H9 (cell line): ENCODE measurements around the gene ITPK1. TPM values are rescaled to one million over a fixed set of nuclear protein-coding genes. Genes with fewer than 3 reads are reported as not detected.

ENCODE experiments used
- DNase-seq: peaks from one replicate; pipeline ENCODE4 v3.0.0-alpha.2; 2017
- H2AFZ ChIP-seq: one replicate; pipeline ENCODE4 v1.6.1; 2013; ENCODE audit warnings: mild to moderate bottlenecking, low read length, control low read depth, moderate library complexity
- H2AK5ac ChIP-seq: 2 replicates; pipeline ENCODE4 v1.6.1; 2013; ENCODE audit warnings: low read length, control low read depth, mixed read lengths; ENCODE audit not compliant: insufficient read length
- H2BK120ac ChIP-seq: one replicate; pipeline ENCODE4 v1.6.1; 2013; ENCODE audit warnings: low read depth, mild to moderate bottlenecking, low read length, control low read depth, inconsistent platforms; ENCODE audit not compliant: poor library complexity, severe bottlenecking
- H2BK12ac ChIP-seq: 2 replicates; pipeline ENCODE4 v1.6.1; 2013; ENCODE audit warnings: low read length, control low read depth, mixed read lengths, low read depth; ENCODE audit not compliant: insufficient read length
- H2BK15ac ChIP-seq: 2 replicates; pipeline ENCODE4 v1.6.1; 2013; ENCODE audit warnings: low read depth, low read length, control low read depth
- H2BK20ac ChIP-seq: one replicate; pipeline ENCODE4 v1.6.1; 2013; ENCODE audit warnings: low read depth, mild to moderate bottlenecking, low read length, control low read depth, inconsistent platforms; ENCODE audit not compliant: poor library complexity, severe bottlenecking
- H2BK5ac ChIP-seq: 2 replicates; pipeline ENCODE4 v1.6.1; 2013; ENCODE audit warnings: low read length, control low read depth, mixed read lengths; ENCODE audit not compliant: insufficient read length
- H3K14ac ChIP-seq: 2 replicates; pipeline ENCODE4 v1.6.1; 2013; ENCODE audit warnings: low read length, control low read depth; ENCODE audit not compliant: insufficient read depth
- H3K18ac ChIP-seq: 2 replicates; pipeline ENCODE4 v1.6.1; 2013; ENCODE audit warnings: low read depth, mild to moderate bottlenecking, mixed read lengths, low read length, control low read depth; ENCODE audit not compliant: insufficient read length
- H3K23ac ChIP-seq: 2 replicates; pipeline ENCODE4 v1.6.1; 2013; ENCODE audit warnings: low read length, control low read depth, mixed read lengths, low read depth; ENCODE audit not compliant: insufficient read length
- H3K23me2 ChIP-seq: 2 replicates; pipeline ENCODE4 v1.6.1; 2013; ENCODE audit warnings: low read depth, mild to moderate bottlenecking, mixed read lengths, low read length, control low read depth; ENCODE audit not compliant: insufficient read length, poor library complexity, severe bottlenecking
- H3K27ac ChIP-seq: 2 replicates; pipeline ENCODE4 v1.5.1; 2013; ENCODE audit warnings: low read length, control low read depth, mixed read lengths, low read depth; ENCODE audit not compliant: insufficient read length
- H3K27me3 ChIP-seq: 2 replicates; pipeline ENCODE4 v1.6.1; 2013; ENCODE audit warnings: low read length, control low read depth, inconsistent platforms; ENCODE audit not compliant: insufficient read depth
- H3K4ac ChIP-seq: 2 replicates; pipeline ENCODE4 v1.6.1; 2013; ENCODE audit warnings: low read depth, mild to moderate bottlenecking, control low read depth, inconsistent platforms, low read length, moderate library complexity
- H3K4me1 ChIP-seq: 2 replicates; pipeline ENCODE4 v1.6.1; 2013; ENCODE audit warnings: low read length, control low read depth, inconsistent platforms; ENCODE audit not compliant: insufficient read depth
- H3K4me2 ChIP-seq: 2 replicates; pipeline ENCODE4 v1.6.1; 2013; ENCODE audit warnings: low read length, control low read depth, mixed read lengths; ENCODE audit not compliant: insufficient read length, insufficient read depth
- H3K56ac ChIP-seq: 2 replicates; pipeline ENCODE4 v1.6.1; 2013; ENCODE audit warnings: low read depth, mild to moderate bottlenecking, mixed read lengths, low read length, control low read depth; ENCODE audit not compliant: insufficient read length
- H3K79me1 ChIP-seq: 2 replicates; pipeline ENCODE4 v1.6.1; 2013; ENCODE audit warnings: low read depth, mild to moderate bottlenecking, moderate library complexity, low read length, control low read depth, inconsistent platforms; ENCODE audit not compliant: insufficient read depth, poor library complexity, severe bottlenecking
- H3K79me2 ChIP-seq: 2 replicates; pipeline ENCODE4 v1.6.1; 2013; ENCODE audit warnings: low read length, control low read depth, inconsistent platforms; ENCODE audit not compliant: insufficient read depth
- H3K9ac ChIP-seq: 2 replicates; pipeline ENCODE4 v1.6.1; 2013; ENCODE audit warnings: low read length, control low read depth, mixed read lengths; ENCODE audit not compliant: insufficient read length; ENCODE audit errors: extremely low read depth
- H3K9me3 ChIP-seq: one replicate; pipeline ENCODE4 v1.6.1; 2013; ENCODE audit warnings: low read depth, low read length, inconsistent platforms; ENCODE audit not compliant: control insufficient read depth
- H3T11ph ChIP-seq: one replicate; pipeline ENCODE4 v1.6.1; 2013; ENCODE audit warnings: mild to moderate bottlenecking, low read length, control low read depth, inconsistent platforms
- H4K20me1 ChIP-seq: one replicate; pipeline ENCODE4 v1.6.1; 2013; ENCODE audit not compliant: control insufficient read depth, insufficient read length, insufficient read depth
- H4K5ac ChIP-seq: 2 replicates; pipeline ENCODE4 v1.6.1; 2013; ENCODE audit warnings: low read depth, mild to moderate bottlenecking, mixed read lengths, low read length, control low read depth; ENCODE audit not compliant: insufficient read length
- H4K8ac ChIP-seq: replicated peaks from 2 replicates; pipeline ENCODE4 v1.6.1; 2013; ENCODE audit warnings: low read length, control low read depth, mixed read lengths, low read depth; ENCODE audit not compliant: insufficient read length
- H4K91ac ChIP-seq: 2 replicates; pipeline ENCODE4 v1.6.1; 2013; ENCODE audit warnings: low read depth, mild to moderate bottlenecking, moderate library complexity, mixed read lengths, low read length, control low read depth; ENCODE audit not compliant: insufficient read length
- H3K27ac Mint-ChIP-seq, 3 experiments: 2 replicates in 2 of 3; 3 replicates in 1 of 3; pipeline ENCODE4 v1.8.0; 2020 to 2021; ENCODE audit warnings: mixed read lengths in 3 of 3, mild to moderate bottlenecking in 1 of 3, moderate library complexity in 1 of 3
- H3K27me3 Mint-ChIP-seq: 2 replicates; pipeline ENCODE4 v1.8.0; 2021; ENCODE audit warnings: low read depth, mild to moderate bottlenecking, moderate library complexity, mixed read lengths
- H3K36me3 Mint-ChIP-seq, 3 experiments: 2 replicates in 2 of 3; 3 replicates in 1 of 3; pipeline ENCODE4 v1.8.0; 2020 to 2021; ENCODE audit warnings: low read depth in 3 of 3, mixed read lengths in 3 of 3; ENCODE audit not compliant: insufficient read depth in 1 of 3
- H3K4me1 Mint-ChIP-seq, 2 experiments: 2 replicates each; pipeline ENCODE4 v1.8.0; 2020; ENCODE audit warnings: mixed read lengths in 2 of 2
- H3K4me3 Mint-ChIP-seq, 2 experiments: 2 replicates in 1 of 2; 3 replicates in 1 of 2; pipeline ENCODE4 v1.8.0; 2020 to 2021; ENCODE audit warnings: mild to moderate bottlenecking in 2 of 2, mixed read lengths in 2 of 2, moderate library complexity in 1 of 2
- H3K9me3 Mint-ChIP-seq, 2 experiments: 2 replicates in 1 of 2; 3 replicates in 1 of 2; pipeline ENCODE4 v1.8.0; 2020; ENCODE audit warnings: mild to moderate bottlenecking in 2 of 2, mixed read lengths in 2 of 2, moderate library complexity in 1 of 2
- WGBS: extraction: QIAGEN DNeasy Blood & Tissue Kit; methylation state at CpG from one replicate; pipeline ENCODE4 v1.1.7; 2013; ENCODE audit warnings: missing lambda C conversion rate, low lambda C conversion rate, mixed read lengths; ENCODE audit not compliant: insufficient read length; ENCODE audit errors: extremely low coverage; 5-methylcytosine and 5-hydroxymethylcytosine counted together
- total RNA-seq: library from RNA; stranded (reverse); gene quantifications from 2 replicates; pipeline ENCODE4 v1.2.1, GENCODE V29; 2021
- TF ChIP-seq, protein P1 (sequence below): fragments of 200-600 bp; sonication (generic); conservative IDR thresholded peaks from 3 replicates; pipeline ENCODE4 v1.8.0; 2021; ENCODE audit warnings: antibody characterized with exemption, mild to moderate bottlenecking

ITPK1 gene
- total RNA-seq, 1 experiment from 2014 or later: 92.7 TPM

DNA sequence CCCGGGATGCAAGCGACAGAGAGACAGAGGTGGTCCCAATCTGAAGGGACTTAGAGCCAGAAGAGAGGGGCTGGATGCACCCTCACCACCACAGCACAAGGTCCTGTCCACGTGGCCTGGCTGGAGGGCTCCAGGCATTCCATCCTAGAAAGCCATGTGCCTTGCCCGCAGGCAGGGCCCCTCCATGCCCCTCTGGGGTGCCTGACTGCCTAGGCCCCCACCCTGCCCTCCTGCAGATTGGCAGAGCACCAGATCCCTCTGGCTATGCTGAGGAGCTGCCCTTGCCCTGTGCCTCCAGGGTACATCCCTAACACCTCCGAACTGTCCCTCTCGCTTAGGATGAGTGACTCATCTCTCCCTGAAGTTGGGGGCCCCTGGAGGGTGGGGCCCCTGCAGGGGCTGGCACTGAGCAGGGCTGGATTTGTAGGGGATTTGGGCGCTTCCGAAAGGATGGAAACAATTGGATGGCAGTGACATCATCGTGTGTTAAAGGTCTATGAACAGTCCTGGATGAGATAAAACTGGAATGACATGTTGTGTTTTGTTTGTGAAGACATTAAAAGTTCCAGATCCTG is 141.8 kb downstream of the ITPK1 start:
- H3K4ac ChIP-seq: no peak overlapping the region
- no peak overlapping the region for H3K4me2 ChIP-seq
- H2BK20ac ChIP-seq: no peak overlapping the region
- H3T11ph ChIP-seq: no peak overlapping the region
- no peak for DNase-seq
- H2AK5ac ChIP-seq: no peak overlapping the region
- no peak overlapping the region for H2BK120ac ChIP-seq
- no peak overlapping the region; the same call in 1 of the 2 replicates for H3K14ac ChIP-seq
- H2BK12ac ChIP-seq: no peak overlapping the region
- H2BK15ac ChIP-seq: no peak overlapping the region
- no peak overlapping the region for H3K9ac ChIP-seq
- H2AFZ ChIP-seq: no peak overlapping the region
- H3K9me3 ChIP-seq: peaks cover 6% of the 10 kb centered on the region
- H4K91ac ChIP-seq: no peak overlapping the region
- H4K5ac ChIP-seq: no peak overlapping the region
- TF ChIP-seq, protein P1, sequence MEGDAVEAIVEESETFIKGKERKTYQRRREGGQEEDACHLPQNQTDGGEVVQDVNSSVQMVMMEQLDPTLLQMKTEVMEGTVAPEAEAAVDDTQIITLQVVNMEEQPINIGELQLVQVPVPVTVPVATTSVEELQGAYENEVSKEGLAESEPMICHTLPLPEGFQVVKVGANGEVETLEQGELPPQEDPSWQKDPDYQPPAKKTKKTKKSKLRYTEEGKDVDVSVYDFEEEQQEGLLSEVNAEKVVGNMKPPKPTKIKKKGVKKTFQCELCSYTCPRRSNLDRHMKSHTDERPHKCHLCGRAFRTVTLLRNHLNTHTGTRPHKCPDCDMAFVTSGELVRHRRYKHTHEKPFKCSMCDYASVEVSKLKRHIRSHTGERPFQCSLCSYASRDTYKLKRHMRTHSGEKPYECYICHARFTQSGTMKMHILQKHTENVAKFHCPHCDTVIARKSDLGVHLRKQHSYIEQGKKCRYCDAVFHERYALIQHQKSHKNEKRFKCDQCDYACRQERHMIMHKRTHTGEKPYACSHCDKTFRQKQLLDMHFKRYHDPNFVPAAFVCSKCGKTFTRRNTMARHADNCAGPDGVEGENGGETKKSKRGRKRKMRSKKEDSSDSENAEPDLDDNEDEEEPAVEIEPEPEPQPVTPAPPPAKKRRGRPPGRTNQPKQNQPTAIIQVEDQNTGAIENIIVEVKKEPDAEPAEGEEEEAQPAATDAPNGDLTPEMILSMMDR: no peak
- H3K27me3 ChIP-seq: no peaks in the 10 kb centered on the region
- H3K23me2 ChIP-seq: no peaks in the 10 kb centered on the region
- no peak overlapping the region for H2BK5ac ChIP-seq
- no peaks in the 10 kb centered on the region for H4K20me1 ChIP-seq
- Mint-ChIP-seq H3K27ac (no peak overlapping the region), H3K4me1 (peaks cover 29 to 31% of the 10 kb centered on the region in 2 experiments), H3K4me3 (no peak overlapping the region), H3K27me3 (peaks cover 3% of the 10 kb centered on the region; the same call in 1 of the 2 replicates), H3K36me3 (peaks cover 33 to 34% (median 33%) of the 10 kb centered on the region in 3 experiments), H3K9me3 (peaks cover 20 to 26% of the 10 kb centered on the region in 2 experiments)
- H3K27ac ChIP-seq: no peak overlapping the region
- H4K8ac ChIP-seq: no peak overlapping the region
- peaks cover 5% of the 10 kb centered on the region; the same call in 1 of the 2 replicates for H3K4me1 ChIP-seq
- H3K23ac ChIP-seq: no peak overlapping the region
- H3K56ac ChIP-seq: no peak overlapping the region
- H3K79me2 ChIP-seq: no peaks in the 10 kb centered on the region; the same call in 1 of the 2 replicates
- H3K18ac ChIP-seq: no peak overlapping the region
- peaks cover 1% of the 10 kb centered on the region for H3K79me1 ChIP-seq
- no CpG with 5 or more reads among the region's 9 CpGs for WGBS
